Breast epithelium (tissue), 3 donors: ENCODE data around the gene PLD5.
"Not testable (repeated sequence)": the region's sequence is repeated elsewhere in the genome, so short reads cannot be mapped to it uniquely, and the experiment has no call there.

Experiments
- POLR2A ChIP-seq: fragments of 450-650 bp; IDR thresholded peaks from one replicate; pipeline ENCODE4 v1.6.1; 2016; ENCODE audit warnings: antibody characterized with exemption, mild to moderate bottlenecking, moderate library complexity
- TF ChIP-seq, protein P1 (sequence below), 3 donors: fragments of 450-650 bp; IDR thresholded peaks; one replicate each; pipeline ENCODE4 v1.5.1; 2016 to 2017; ENCODE audit warnings: antibody characterized with exemption in 3 of 3, mild to moderate bottlenecking in 3 of 3, moderate library complexity in 3 of 3

DNA sequence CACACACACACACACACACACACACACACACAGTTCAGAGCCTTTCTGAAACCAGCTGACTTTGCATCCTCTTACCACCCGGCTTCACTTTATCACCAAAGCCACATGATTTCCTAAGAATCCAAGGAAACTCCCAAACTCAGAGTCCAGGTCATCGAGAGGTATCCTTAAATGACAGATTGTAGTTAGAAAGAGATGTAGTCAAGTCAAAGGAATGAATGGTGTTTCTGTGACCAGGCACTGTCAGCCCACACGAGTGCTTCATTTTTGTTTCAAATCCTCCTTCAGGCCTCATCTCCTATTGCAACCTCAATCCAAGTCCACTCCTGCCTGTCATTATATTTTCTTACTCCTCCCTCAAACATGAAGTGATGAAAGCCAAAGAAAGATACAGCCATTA, 174.1 kb downstream of the PLD5 start:
- TF ChIP-seq, protein P1, sequence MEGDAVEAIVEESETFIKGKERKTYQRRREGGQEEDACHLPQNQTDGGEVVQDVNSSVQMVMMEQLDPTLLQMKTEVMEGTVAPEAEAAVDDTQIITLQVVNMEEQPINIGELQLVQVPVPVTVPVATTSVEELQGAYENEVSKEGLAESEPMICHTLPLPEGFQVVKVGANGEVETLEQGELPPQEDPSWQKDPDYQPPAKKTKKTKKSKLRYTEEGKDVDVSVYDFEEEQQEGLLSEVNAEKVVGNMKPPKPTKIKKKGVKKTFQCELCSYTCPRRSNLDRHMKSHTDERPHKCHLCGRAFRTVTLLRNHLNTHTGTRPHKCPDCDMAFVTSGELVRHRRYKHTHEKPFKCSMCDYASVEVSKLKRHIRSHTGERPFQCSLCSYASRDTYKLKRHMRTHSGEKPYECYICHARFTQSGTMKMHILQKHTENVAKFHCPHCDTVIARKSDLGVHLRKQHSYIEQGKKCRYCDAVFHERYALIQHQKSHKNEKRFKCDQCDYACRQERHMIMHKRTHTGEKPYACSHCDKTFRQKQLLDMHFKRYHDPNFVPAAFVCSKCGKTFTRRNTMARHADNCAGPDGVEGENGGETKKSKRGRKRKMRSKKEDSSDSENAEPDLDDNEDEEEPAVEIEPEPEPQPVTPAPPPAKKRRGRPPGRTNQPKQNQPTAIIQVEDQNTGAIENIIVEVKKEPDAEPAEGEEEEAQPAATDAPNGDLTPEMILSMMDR (IDR thresholded peaks at IDR 0.05), result not testable (repeated sequence)
- TF ChIP-seq POLR2A, result not testable (repeated sequence)
